Neutrophil (primary cell): ENCODE results near the gene HTRA1.

Experiments
- H3K27ac ChIP-seq: fragments of 200-600 bp; sonication (generic); 2 replicates; pipeline ENCODE4 v1.5.1; 2016; ENCODE audit warnings: mild to moderate bottlenecking, moderate library complexity
- H3K27me3 ChIP-seq: fragments of 200-600 bp; sonication (generic); 2 replicates; pipeline ENCODE4 v1.6.0; 2016; ENCODE audit warnings: mild to moderate bottlenecking
- H3K36me3 ChIP-seq: fragments of 200-600 bp; sonication (generic); 2 replicates; pipeline ENCODE4 v1.5.1; 2017
- H3K4me1 ChIP-seq, 2 experiments: fragments of 200-600 bp in 1 of 2; sonication (generic) in 1 of 2; 1 replicate in 1 of 2; 2 replicates in 1 of 2; pipeline versions ENCODE4 v1.5.1 to v1.6.1; 2013 to 2016; ENCODE audit warnings: low read depth in 1 of 2, low read length in 1 of 2, mild to moderate bottlenecking in 1 of 2, moderate library complexity in 1 of 2; ENCODE audit not compliant: control insufficient read depth in 1 of 2, insufficient read depth in 1 of 2
- H3K4me3 ChIP-seq, 2 experiments: fragments of 200-600 bp in 1 of 2; sonication (generic) in 1 of 2; 1 replicate in 1 of 2; 2 replicates in 1 of 2; pipeline ENCODE4 v1.5.1; 2013 to 2016; ENCODE audit warnings: low read depth in 1 of 2, low read length in 1 of 2, mild to moderate bottlenecking in 1 of 2, moderate library complexity in 1 of 2
- H3K9me3 ChIP-seq: fragments of 200-600 bp; sonication (generic); 2 replicates; pipeline ENCODE4 v1.5.1; 2016
- TF ChIP-seq, protein P1 (sequence below): fragments of 200-600 bp; sonication (generic); IDR thresholded peaks from 2 replicates; pipeline ENCODE4 v1.5.1; 2016; ENCODE audit warnings: antibody characterized with exemption

The HTRA1 gene

GRCh38 chr10:122459561-122460273, 1.6 kb upstream of the HTRA1 start:
- peaks cover 97% of the 10 kb centered on the region for H3K27me3 ChIP-seq
- no peaks in the 10 kb centered on the region for H3K9me3 ChIP-seq
- no peak overlapping the region for H3K27ac ChIP-seq
- no peak overlapping the region for H3K4me3 ChIP-seq
- H3K4me1 ChIP-seq = peaks cover 0 to 3% of the 10 kb centered on the region in 2 experiments
- no peaks in the 10 kb centered on the region for H3K36me3 ChIP-seq
- TF ChIP-seq, protein P1, sequence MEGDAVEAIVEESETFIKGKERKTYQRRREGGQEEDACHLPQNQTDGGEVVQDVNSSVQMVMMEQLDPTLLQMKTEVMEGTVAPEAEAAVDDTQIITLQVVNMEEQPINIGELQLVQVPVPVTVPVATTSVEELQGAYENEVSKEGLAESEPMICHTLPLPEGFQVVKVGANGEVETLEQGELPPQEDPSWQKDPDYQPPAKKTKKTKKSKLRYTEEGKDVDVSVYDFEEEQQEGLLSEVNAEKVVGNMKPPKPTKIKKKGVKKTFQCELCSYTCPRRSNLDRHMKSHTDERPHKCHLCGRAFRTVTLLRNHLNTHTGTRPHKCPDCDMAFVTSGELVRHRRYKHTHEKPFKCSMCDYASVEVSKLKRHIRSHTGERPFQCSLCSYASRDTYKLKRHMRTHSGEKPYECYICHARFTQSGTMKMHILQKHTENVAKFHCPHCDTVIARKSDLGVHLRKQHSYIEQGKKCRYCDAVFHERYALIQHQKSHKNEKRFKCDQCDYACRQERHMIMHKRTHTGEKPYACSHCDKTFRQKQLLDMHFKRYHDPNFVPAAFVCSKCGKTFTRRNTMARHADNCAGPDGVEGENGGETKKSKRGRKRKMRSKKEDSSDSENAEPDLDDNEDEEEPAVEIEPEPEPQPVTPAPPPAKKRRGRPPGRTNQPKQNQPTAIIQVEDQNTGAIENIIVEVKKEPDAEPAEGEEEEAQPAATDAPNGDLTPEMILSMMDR = no peak

DNA sequence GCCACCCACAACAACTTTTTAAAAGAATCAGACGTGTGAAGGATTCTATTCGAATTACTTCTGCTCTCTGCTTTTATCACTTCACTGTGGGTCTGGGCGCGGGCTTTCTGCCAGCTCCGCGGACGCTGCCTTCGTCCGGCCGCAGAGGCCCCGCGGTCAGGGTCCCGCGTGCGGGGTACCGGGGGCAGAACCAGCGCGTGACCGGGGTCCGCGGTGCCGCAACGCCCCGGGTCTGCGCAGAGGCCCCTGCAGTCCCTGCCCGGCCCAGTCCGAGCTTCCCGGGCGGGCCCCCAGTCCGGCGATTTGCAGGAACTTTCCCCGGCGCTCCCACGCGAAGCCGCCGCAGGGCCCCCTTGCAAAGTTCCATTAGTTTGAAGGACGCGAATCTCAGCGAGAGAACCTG, 461 bp upstream of the HTRA1 start:
- Histone ChIP-seq H3K27me3 (peaks cover 97% of the 10 kb centered on the region), H3K4me3 (no peak overlapping the region), H3K27ac (no peak overlapping the region), H3K36me3 (no peaks in the 10 kb centered on the region), H3K4me1 (peaks cover 0 to 3% of the 10 kb centered on the region in 2 experiments), H3K9me3 (no peaks in the 10 kb centered on the region)
- TF ChIP-seq, protein P1 = no peak

- Histone ChIP-seq H3K4me1 (peaks cover 0 to 3% of the 10 kb centered on the region in 2 experiments), H3K9me3 (no peaks in the 10 kb centered on the region), H3K27ac (no peak overlapping the region), H3K27me3 (peaks cover 97% of the 10 kb centered on the region), H3K36me3 (no peaks in the 10 kb centered on the region), H3K4me3 (no peak overlapping the region)
- TF ChIP-seq, protein P1 = no peak
Observed at GRCh38 chr10:122461729-122462532, 578 bp downstream of the HTRA1 start.

GRCh38 chr10:122462533-122463465, 1.4 kb downstream of the HTRA1 start:
- H3K27me3 ChIP-seq = peaks cover 100% of the 10 kb centered on the region
- H3K4me1 ChIP-seq = peaks cover 0 to 3% of the 10 kb centered on the region in 2 experiments
- no peaks in the 10 kb centered on the region for H3K36me3 ChIP-seq
- H3K4me3 ChIP-seq = no peak overlapping the region
- H3K9me3 ChIP-seq = no peaks in the 10 kb centered on the region
- no peak overlapping the region for H3K27ac ChIP-seq
- TF ChIP-seq, protein P1 = no peak

DNA sequence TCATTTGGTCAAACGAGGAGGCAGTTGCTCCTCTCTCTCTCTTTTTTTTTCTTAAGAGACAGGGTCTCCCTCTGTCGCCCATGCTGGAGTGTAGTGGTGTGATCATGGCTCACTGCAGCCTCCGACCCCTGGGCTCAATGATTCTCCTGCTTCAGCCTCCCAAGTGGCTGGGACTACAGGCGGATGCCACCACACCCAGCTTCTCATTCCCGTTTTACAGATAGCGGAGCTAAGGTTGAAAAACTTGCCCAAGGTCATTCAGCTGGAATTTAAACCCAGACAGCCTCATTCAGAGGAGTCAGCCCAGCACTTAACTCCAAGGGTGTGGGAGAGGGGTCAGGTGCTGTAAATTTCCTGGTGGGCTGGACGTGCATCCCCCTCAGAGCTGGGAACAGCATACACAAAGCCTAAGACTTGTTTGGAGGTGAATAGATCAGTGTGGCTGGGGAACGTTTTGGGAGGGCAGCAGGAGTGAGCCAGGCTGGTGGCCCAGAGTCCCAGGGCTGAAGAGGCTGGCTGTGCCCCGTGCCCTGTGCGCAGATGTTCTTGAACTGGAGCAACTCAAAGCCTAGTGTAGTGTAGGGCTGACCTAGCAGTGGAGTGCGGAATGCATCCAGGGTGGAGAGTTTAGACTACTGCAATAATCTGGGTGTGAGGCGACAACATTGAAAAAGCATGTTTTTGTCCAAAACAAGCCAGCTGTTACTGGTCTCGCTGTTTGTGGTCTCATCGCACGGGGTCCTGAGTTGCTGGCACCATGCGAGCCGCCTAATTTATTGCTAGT, 2.3 kb downstream of the HTRA1 start:
- peaks cover 0 to 3% of the 10 kb centered on the region in 2 experiments for H3K4me1 ChIP-seq
- H3K27ac ChIP-seq = no peak overlapping the region
- TF ChIP-seq, protein P1 = no peak
- H3K9me3 ChIP-seq = no peaks in the 10 kb centered on the region
- no peak overlapping the region for H3K4me3 ChIP-seq
- peaks cover 100% of the 10 kb centered on the region for H3K27me3 ChIP-seq
- no peaks in the 10 kb centered on the region for H3K36me3 ChIP-seq
